Mucosa of descending colon (tissue), 3 donors: ENCODE data around the gene XYLT2. TPM values are rescaled to one million over a fixed set of nuclear protein-coding genes. Genes with fewer than 3 reads are reported as not detected.
"Not testable (repeated sequence)": the region's sequence is repeated elsewhere in the genome, so short reads cannot be mapped to it uniquely, and the experiment has no call there.

Experiments
- ATAC-seq: fragments of 200-7000 bp; cut with Tn5 transposase; one replicate; pipeline ENCODE4 v1.9.1; 2020; ENCODE audit warnings: mild to moderate bottlenecking, moderate library complexity
- DNase-seq, 3 donors: peaks; one replicate each; pipeline ENCODE4 v3.0.0-alpha.2; 2020
- H3K36me3 ChIP-seq: fragments of 200-600 bp; one replicate; pipeline ENCODE4 v1.8.0; 2021; ENCODE audit warnings: low read depth, mild to moderate bottlenecking
- H3K4me1 ChIP-seq: fragments of 200-600 bp; one replicate; pipeline ENCODE4 v1.8.0; 2021; ENCODE audit warnings: low read depth, mild to moderate bottlenecking
- H3K4me3 ChIP-seq: fragments of 200-600 bp; one replicate; pipeline ENCODE4 v1.8.0; 2021; ENCODE audit warnings: mild to moderate bottlenecking
- H3K9me3 ChIP-seq: fragments of 200-600 bp; one replicate; pipeline ENCODE4 v1.8.0; 2021; ENCODE audit warnings: mild to moderate bottlenecking
- CTCF ChIP-seq: fragments of 200-600 bp; IDR thresholded peaks from one replicate; pipeline ENCODE4 v1.8.0; 2022; ENCODE audit warnings: antibody characterized with exemption, mild to moderate bottlenecking
- intact Hi-C, 2 donors: fragments of 100-400 bp; cut with DNase I in 1 of 2; cut with micrococcal nuclease in 1 of 2; formaldehyde crosslinking; loops; one replicate each; pipeline versions ENCODE4 v1.11.0 to v1.11.1; 2022; cut with DNase I, micrococcal nuclease
- total RNA-seq, 3 donors: library from RNA; stranded (reverse); fragmentation: NEBNext Ultra II Directional in 2 of 3; extraction: Animal tissue kit (Norgen Biotek cat#: 25700) in 2 of 3; gene quantifications; one replicate each; pipeline versions ENCODE4 v1.2.1 to v1.2.4, GENCODE V29; 2021 to 2023
- donor health status: DM: no; HTN: no; CAD: no; lungs with moderate emphysema.
- donor health status: DM: no; HTN: no; CAD: no.
- donor health status: DM: no; HTN: yes; CAD: no.

The XYLT2 gene
- total RNA-seq, 3 donors from 2014 or later, result 14.7 to 20.0 (median 18.4) TPM

GRCh38 chr17:50316016-50316587 lies 29.8 kb upstream of the XYLT2 start:
- no peaks in the 10 kb centered on the region for H3K9me3 ChIP-seq
- TF ChIP-seq CTCF, result no peak
- intact Hi-C loops, result no loop called here
- no peak overlapping the region for H3K4me3 ChIP-seq
- no peak for ATAC-seq
- no peaks in the 10 kb centered on the region for H3K36me3 ChIP-seq
- no peaks in the 10 kb centered on the region for H3K4me1 ChIP-seq
- DNase-seq, result no peak

- H3K4me3 ChIP-seq, H3K9me3 ChIP-seq, H3K4me1 ChIP-seq, intact Hi-C loops, ATAC-seq, H3K36me3 ChIP-seq, DNase-seq: not testable (repeated sequence)
Observed at GRCh38 chr17:50316660-50317059, 29.3 kb upstream of the XYLT2 start.

GRCh38 chr17:50317121-50317520 lies 28.8 kb upstream of the XYLT2 start:
- intact Hi-C loops, result no loop called here
- no peak for ATAC-seq
- no peak for DNase-seq
- H3K4me1 ChIP-seq, result no peaks in the 10 kb centered on the region
- TF ChIP-seq CTCF, result no peak
- no peaks in the 10 kb centered on the region for H3K9me3 ChIP-seq
- no peak overlapping the region for H3K4me3 ChIP-seq
- no peaks in the 10 kb centered on the region for H3K36me3 ChIP-seq

GRCh38 chr17:50318501-50319285 lies 27.2 kb upstream of the XYLT2 start:
- no peaks in the 10 kb centered on the region for H3K36me3 ChIP-seq
- DNase-seq, result no peak
- intact Hi-C loops, result no loop called here
- ATAC-seq, result no peak
- no peaks in the 10 kb centered on the region for H3K4me1 ChIP-seq
- H3K4me3 ChIP-seq, result no peak overlapping the region
- TF ChIP-seq CTCF, result no peak
- H3K9me3 ChIP-seq, result no peaks in the 10 kb centered on the region

- intact Hi-C loops, result no loop called here
- no peak for ATAC-seq
- Histone ChIP-seq H3K9me3 (no peaks in the 10 kb centered on the region), H3K4me3 (no peak overlapping the region), H3K36me3 (no peaks in the 10 kb centered on the region), H3K4me1 (no peaks in the 10 kb centered on the region)
- no peak for DNase-seq
- no peak for TF ChIP-seq CTCF
Observed at GRCh38 chr17:50319306-50320004, 26.5 kb upstream of the XYLT2 start.

- H3K4me1 ChIP-seq, result no peaks in the 10 kb centered on the region
- intact Hi-C loops, result no loop called here
- no peak for TF ChIP-seq CTCF
- H3K36me3 ChIP-seq, result no peaks in the 10 kb centered on the region
- no peak overlapping the region for H3K4me3 ChIP-seq
- DNase-seq, result no peak
- H3K9me3 ChIP-seq, result no peaks in the 10 kb centered on the region
- no peak for ATAC-seq
Observed at GRCh38 chr17:50322271-50322670, 23.7 kb upstream of the XYLT2 start.
